HCT116 (cell line): ENCODE data around the gene FAIM.
"Not testable (repeated sequence)": the region's sequence is repeated elsewhere in the genome, so short reads cannot be mapped to it uniquely, and the experiment has no call there.

ENCODE experiments used
- CEBPB ChIP-seq: IDR thresholded peaks from 2 replicates; pipeline ENCODE4 v1.6.1; 2012; ENCODE audit warnings: low read depth
- EGR1 ChIP-seq: IDR thresholded peaks from 2 replicates; pipeline ENCODE4 v1.6.1; 2012; ENCODE audit warnings: low read depth
- ELF1 ChIP-seq: IDR thresholded peaks from 2 replicates; pipeline ENCODE4 v1.6.1; 2012; ENCODE audit warnings: low read depth, borderline replicate concordance
- EZH2phosphoT487 ChIP-seq: fragments of 200-600 bp; IDR thresholded peaks from 2 replicates; pipeline ENCODE4 v1.6.1; 2018; ENCODE audit warnings: antibody characterized with exemption, borderline replicate concordance
- POLR2A ChIP-seq: IDR thresholded peaks from 2 replicates; pipeline ENCODE4 v1.7.0; 2011; ENCODE audit warnings: borderline replicate concordance; ENCODE audit not compliant: insufficient read depth, insufficient read length; ENCODE audit errors: extremely low read depth
- POLR2AphosphoS5 ChIP-seq: IDR thresholded peaks from 2 replicates; pipeline ENCODE4 v1.6.1; 2011; ENCODE audit warnings: mild to moderate bottlenecking, low read depth, low read length, moderate library complexity
- SIN3A ChIP-seq: IDR thresholded peaks from 2 replicates; pipeline ENCODE4 v1.6.1; 2012; ENCODE audit warnings: low read depth
- SP1 ChIP-seq: IDR thresholded peaks from 2 replicates; pipeline ENCODE4 v1.6.1; 2012; ENCODE audit warnings: low read depth
- YY1 ChIP-seq: IDR thresholded peaks from 2 replicates; pipeline ENCODE4 v1.6.1; 2011; ENCODE audit warnings: low read length, low read depth, moderate library complexity, mild to moderate bottlenecking; ENCODE audit not compliant: insufficient replicate concordance; ENCODE audit errors: extremely low read depth
- ZFX ChIP-seq: fragments of 450-650 bp; IDR thresholded peaks from 2 replicates; pipeline ENCODE4 v1.6.1; 2017
- ZNF274 ChIP-seq: fragments of 200-500 bp; sonication (Bioruptor generic); IDR thresholded peaks from 2 replicates; pipeline ENCODE4 v1.6.1; 2014; ENCODE audit warnings: mild to moderate bottlenecking, low read depth, low read length, inconsistent platforms
- TF ChIP-seq, protein P1 (sequence below), 3 experiments: fragments of 200-600 bp in 1 of 3; sonication (generic) in 1 of 3; IDR thresholded peaks in 2 of 3; conservative IDR thresholded peaks in 1 of 3; 2 replicates each; pipeline ENCODE4 v1.5.1; 2012 to 2017; ENCODE audit warnings: low read depth in 2 of 3, low read length in 2 of 3, antibody characterized with exemption in 1 of 3, borderline replicate concordance in 1 of 3, control low read depth in 1 of 3, mild to moderate bottlenecking in 1 of 3, mixed read lengths in 1 of 3, mixed run types in 1 of 3, moderate library complexity in 1 of 3; ENCODE audit not compliant: insufficient read depth in 1 of 3
- TF ChIP-seq, protein P2 (sequence below): IDR thresholded peaks from 2 replicates; pipeline ENCODE4 v1.6.1; 2012; ENCODE audit warnings: low read depth

DNA sequence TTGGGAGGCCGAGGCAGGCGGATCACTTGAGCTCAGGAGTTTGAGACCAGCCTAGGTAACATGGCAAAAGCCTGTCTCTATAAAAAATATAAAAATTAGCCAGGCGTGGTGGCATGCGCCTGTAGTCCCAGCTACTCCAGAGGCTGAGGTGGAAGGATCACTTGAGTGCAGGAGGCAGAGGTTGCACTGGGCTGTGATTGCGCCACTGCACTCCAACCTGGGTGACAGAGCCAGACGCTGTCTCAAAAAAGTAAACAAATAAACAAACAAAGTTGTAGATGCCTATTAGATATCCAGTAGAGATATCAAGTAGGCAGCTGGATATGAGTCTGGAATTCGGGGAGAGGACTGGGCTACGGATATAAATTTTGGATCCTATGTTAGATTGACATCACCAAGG lies 38.9 kb upstream of the FAIM start:
- not testable (repeated sequence) for TF ChIP-seq ELF1, POLR2A, EZH2phosphoT487, POLR2AphosphoS5, EGR1, ZNF274, SP1, YY1, ZFX, SIN3A, CEBPB
- TF ChIP-seq, protein P1, sequence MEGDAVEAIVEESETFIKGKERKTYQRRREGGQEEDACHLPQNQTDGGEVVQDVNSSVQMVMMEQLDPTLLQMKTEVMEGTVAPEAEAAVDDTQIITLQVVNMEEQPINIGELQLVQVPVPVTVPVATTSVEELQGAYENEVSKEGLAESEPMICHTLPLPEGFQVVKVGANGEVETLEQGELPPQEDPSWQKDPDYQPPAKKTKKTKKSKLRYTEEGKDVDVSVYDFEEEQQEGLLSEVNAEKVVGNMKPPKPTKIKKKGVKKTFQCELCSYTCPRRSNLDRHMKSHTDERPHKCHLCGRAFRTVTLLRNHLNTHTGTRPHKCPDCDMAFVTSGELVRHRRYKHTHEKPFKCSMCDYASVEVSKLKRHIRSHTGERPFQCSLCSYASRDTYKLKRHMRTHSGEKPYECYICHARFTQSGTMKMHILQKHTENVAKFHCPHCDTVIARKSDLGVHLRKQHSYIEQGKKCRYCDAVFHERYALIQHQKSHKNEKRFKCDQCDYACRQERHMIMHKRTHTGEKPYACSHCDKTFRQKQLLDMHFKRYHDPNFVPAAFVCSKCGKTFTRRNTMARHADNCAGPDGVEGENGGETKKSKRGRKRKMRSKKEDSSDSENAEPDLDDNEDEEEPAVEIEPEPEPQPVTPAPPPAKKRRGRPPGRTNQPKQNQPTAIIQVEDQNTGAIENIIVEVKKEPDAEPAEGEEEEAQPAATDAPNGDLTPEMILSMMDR (IDR thresholded peaks at IDR 0.05 in 2 of 3, conservative IDR thresholded peaks at IDR 0.05 in 1 of 3; ENCODE audit: borderline replicate concordance in 1 of 3, insufficient read depth in 1 of 3, low read depth in 2 of 3, low read length in 2 of 3): not testable (repeated sequence)
- TF ChIP-seq, protein P2, sequence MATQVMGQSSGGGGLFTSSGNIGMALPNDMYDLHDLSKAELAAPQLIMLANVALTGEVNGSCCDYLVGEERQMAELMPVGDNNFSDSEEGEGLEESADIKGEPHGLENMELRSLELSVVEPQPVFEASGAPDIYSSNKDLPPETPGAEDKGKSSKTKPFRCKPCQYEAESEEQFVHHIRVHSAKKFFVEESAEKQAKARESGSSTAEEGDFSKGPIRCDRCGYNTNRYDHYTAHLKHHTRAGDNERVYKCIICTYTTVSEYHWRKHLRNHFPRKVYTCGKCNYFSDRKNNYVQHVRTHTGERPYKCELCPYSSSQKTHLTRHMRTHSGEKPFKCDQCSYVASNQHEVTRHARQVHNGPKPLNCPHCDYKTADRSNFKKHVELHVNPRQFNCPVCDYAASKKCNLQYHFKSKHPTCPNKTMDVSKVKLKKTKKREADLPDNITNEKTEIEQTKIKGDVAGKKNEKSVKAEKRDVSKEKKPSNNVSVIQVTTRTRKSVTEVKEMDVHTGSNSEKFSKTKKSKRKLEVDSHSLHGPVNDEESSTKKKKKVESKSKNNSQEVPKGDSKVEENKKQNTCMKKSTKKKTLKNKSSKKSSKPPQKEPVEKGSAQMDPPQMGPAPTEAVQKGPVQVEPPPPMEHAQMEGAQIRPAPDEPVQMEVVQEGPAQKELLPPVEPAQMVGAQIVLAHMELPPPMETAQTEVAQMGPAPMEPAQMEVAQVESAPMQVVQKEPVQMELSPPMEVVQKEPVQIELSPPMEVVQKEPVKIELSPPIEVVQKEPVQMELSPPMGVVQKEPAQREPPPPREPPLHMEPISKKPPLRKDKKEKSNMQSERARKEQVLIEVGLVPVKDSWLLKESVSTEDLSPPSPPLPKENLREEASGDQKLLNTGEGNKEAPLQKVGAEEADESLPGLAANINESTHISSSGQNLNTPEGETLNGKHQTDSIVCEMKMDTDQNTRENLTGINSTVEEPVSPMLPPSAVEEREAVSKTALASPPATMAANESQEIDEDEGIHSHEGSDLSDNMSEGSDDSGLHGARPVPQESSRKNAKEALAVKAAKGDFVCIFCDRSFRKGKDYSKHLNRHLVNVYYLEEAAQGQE: not testable (repeated sequence)
